GM11168 (cell line): ENCODE results near the gene JAG2.
"Not testable (repeated sequence)": the region's sequence is repeated elsewhere in the genome, so short reads cannot be mapped to it uniquely, and the experiment has no call there.

Experiments
- in situ Hi-C: fragments of 300-500 bp; cut with MboI; formaldehyde crosslinking; loops from one replicate; pipeline ENCODE4 v1.12.0; 2022; ENCODE audit warnings: low sequenced_read_pairs; ENCODE audit not compliant: unreplicated experiment

Gene JAG2

GRCh38 chr14:105123981-105124765 is 44.4 kb downstream of the JAG2 start:
- in situ Hi-C loops: no loop called here

- in situ Hi-C loops: no loop called here
Measured at GRCh38 chr14:105123064-105123665, 45.4 kb downstream of the JAG2 start.

- in situ Hi-C loops: no loop called here
Measured at GRCh38 chr14:105120056-105120455, 48.5 kb downstream of the JAG2 start.

- in situ Hi-C loops: no loop called here
Measured at GRCh38 chr14:105119408-105120025, 49.1 kb downstream of the JAG2 start.

GRCh38 chr14:105118646-105119407 is 49.7 kb downstream of the JAG2 start:
- in situ Hi-C loops: no loop called here

GRCh38 chr14:105117710-105118385 is 50.7 kb downstream of the JAG2 start:
- in situ Hi-C loops: no loop called here

- in situ Hi-C loops: no loop called here
Measured at GRCh38 chr14:105117257-105117646, 51.3 kb downstream of the JAG2 start.

- in situ Hi-C loops: no loop called here
Measured at GRCh38 chr14:105116451-105117256, 51.9 kb downstream of the JAG2 start.

GRCh38 chr14:105109243-105109642 is 59.3 kb downstream of the JAG2 start:
- in situ Hi-C loops: not testable (repeated sequence)

GRCh38 chr14:105108516-105108864 is 60.1 kb downstream of the JAG2 start:
- in situ Hi-C loops: no loop called here

GRCh38 chr14:105107781-105108515 is 60.6 kb downstream of the JAG2 start:
- in situ Hi-C loops: no loop called here

GRCh38 chr14:105107351-105107750 is 61.2 kb downstream of the JAG2 start:
- in situ Hi-C loops: no loop called here

GRCh38 chr14:105105158-105105557 is 63.4 kb downstream of the JAG2 start:
- in situ Hi-C loops: no loop called here

GRCh38 chr14:105102893-105103292 is 65.7 kb downstream of the JAG2 start:
- in situ Hi-C loops: no loop called here

- in situ Hi-C loops: no loop called here
Measured at GRCh38 chr14:105102361-105102870, 66.2 kb downstream of the JAG2 start.

GRCh38 chr14:105100910-105101309 is 67.7 kb downstream of the JAG2 start:
- in situ Hi-C loops: no loop called here

- in situ Hi-C loops: loop anchor here (10.0 kb wide), 1 partner anchor 45 kb away; no protein-coding TSS in a partner anchor
Measured at GRCh38 chr14:105099778-105100177, 68.8 kb downstream of the JAG2 start.

- in situ Hi-C loops: loop anchor here (10.0 kb wide), 1 partner anchor 46 kb away; no protein-coding TSS in a partner anchor
Measured at GRCh38 chr14:105098316-105098715, 70.3 kb downstream of the JAG2 start.

GRCh38 chr14:105097794-105098127 is 70.8 kb downstream of the JAG2 start:
- in situ Hi-C loops: loop anchor here (10.0 kb wide), 1 partner anchor 47 kb away; no protein-coding TSS in a partner anchor
